HG02763 (cell line): ENCODE data around the gene ARHGAP40.

Experiments used
- ATAC-seq: cut with Tn5 transposase; IDR thresholded peaks from one replicate; pipeline ENCODE4 v1.9.1; 2021; ENCODE audit warnings: mild to moderate bottlenecking, moderate library complexity; ENCODE audit not compliant: unreplicated experiment

Gene ARHGAP40

DNA sequence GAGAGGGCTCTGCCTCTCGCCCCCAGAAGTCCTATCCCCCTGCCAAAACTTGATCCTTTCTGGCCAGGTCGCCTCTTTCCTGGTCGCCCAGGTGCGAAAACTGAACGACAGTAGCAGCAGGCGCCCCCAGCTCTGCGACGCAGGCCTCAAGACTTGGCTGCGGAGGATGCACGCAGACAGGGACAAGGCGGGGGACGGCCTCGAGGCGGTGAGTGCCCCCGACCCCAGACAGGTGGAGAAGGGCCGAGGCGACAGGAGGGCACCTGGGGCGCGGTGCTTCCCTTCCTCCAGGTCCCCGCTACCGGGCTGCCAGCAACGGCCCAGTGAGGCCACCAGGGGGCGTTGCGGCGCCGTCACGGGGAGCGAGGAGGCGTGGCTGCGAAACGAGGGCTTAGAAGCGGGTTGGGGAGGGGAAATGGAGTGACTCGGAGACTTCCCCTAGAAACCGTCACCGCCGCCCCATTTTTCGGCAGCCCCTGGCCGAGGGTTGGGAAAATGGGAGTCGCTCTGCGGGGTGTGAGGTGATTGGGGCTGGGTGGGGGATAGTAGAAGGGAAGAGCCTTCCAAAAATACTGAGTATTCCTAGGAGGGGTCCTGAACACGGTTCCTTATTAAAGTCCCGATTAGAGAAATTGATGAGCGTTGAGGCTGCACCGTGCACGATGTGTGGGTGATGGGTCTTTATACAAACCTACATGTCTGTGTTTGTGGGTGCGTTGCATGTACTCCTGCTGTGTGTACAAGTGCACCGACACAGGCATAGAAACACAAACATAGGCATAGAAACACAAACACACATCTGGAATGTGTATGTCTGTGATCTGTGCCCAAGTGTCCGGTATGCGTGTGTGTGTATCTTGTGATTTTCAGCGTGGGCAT, 44.6 kb downstream of the ARHGAP40 start:
- peak; percentile 72 for ATAC-seq

DNA sequence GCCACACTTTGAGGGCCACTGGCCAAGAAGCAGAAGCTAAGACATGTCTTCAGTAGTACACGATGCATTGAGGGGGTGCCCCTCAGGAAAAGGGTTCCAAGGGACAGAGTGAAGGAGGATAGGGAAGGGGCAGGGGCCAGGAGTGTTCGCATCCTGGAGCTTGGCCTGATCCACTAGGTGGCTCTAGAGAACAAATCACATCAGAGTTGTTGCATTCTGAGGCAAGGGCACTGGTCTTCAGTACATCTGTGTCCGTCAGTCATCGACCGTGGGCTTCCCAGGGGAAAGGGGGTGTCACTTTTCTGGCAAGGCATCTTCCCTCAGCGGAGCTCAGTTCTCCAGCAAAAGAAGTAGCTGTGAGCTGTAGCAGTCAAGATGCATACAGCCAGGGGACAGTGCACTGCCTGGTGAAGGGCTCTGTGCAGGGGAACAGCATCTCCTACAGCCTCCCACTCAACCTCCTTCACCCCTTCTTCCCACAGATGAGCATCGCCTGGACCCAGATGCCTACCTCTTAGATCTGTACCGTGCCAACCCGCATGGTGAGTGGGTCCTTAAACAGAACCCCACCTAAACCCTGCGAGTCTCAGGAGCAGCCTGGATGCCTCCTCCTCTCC, 47.8 kb downstream of the ARHGAP40 start:
- ATAC-seq = no peak

DNA sequence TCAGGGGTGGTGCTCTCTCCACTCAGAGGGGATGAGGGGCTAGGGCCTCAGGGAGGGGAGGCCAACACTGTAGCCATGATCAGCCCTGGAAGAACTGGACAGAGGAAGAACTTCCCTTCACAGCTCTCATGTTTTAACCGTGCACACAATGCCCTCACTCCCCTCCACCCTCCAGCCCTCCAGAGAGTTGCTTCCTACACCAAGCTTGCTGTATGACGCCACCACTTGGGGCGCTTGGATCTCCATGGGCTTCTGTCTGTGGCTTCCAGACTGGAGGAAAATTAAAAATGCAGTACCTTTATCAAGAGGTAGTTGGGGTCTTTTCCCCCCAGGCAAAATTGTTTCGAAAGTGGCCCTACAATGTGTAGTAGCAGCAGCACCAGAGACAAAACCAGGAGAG, 48.4 kb downstream of the ARHGAP40 start:
- ATAC-seq = no peak

DNA sequence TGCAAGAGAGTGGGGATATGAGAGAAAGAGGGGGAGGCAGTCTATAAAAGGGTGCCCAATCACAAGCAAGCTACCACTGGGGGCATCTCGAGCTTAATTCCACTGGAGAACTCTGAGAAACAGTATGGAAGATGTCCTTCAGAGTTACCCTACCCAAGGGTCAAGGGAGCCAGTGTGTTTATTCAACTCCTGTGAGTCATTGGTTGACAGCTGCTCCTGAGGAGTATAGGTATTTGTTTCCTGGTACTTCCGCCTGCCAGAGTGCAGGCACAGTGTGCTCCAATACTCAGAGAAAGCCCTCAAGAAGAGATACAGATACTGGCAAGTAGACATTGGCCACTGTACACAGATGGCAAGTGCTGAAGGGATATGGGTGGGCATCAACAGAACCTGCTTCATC, 49.5 kb downstream of the ARHGAP40 start:
- ATAC-seq = no peak

DNA sequence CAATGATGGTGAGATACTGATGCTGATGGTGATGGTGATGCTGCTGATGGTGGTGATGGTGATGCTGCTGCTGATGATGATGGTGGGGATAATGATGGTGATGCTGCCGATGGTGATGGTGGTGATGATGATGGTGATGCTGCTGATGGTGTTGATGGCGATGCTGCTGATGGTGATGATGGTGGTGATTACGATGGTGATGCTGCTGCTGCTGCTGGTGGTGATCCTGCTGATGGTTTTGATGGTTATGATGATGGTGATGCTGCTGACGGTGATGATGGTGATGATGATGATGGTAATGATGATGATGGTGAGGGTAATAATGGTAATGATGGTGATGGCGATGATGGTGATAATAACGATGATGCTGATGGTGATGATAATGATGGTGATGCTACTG, 50.0 kb downstream of the ARHGAP40 start:
- no peak for ATAC-seq

DNA sequence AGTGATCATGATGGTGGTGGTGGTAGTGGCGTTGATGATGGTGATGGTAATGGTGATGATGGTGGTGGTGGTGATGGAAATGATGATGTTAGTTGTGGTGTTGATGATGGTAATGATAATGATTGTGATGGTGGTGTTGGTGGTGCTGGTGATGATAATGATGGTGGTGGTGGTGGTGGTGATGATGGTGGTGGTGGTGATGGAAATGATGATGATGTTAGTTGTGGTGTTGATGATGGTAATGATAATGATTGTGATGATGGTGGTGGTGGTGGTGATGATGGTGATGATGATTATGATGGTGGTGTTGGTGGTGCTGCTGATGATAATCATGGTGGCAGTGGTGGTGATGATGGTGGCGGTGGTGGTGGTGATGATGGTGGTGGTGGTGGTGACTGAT, 51.4 kb downstream of the ARHGAP40 start:
- no peak for ATAC-seq

DNA sequence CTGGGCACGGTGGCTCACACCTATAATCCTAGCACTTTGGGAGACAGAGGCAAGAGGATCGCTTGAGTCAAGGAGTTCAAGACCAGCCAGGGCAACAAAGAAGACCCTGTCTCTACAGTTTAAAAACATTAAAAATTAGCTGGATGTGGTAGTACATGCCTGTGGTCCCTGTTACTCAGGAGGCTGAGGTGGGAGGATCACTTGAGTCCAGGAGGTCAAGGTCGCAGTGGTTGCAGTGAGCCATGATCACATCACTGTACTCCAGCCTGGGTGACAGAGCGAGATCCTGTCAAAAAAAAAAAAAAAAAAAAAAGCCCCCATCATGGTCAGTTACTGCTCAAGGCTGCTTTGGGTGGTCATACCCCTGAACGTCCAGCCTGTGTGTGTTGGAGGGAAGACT, 55.8 kb downstream of the ARHGAP40 start:
- ATAC-seq = no peak

DNA sequence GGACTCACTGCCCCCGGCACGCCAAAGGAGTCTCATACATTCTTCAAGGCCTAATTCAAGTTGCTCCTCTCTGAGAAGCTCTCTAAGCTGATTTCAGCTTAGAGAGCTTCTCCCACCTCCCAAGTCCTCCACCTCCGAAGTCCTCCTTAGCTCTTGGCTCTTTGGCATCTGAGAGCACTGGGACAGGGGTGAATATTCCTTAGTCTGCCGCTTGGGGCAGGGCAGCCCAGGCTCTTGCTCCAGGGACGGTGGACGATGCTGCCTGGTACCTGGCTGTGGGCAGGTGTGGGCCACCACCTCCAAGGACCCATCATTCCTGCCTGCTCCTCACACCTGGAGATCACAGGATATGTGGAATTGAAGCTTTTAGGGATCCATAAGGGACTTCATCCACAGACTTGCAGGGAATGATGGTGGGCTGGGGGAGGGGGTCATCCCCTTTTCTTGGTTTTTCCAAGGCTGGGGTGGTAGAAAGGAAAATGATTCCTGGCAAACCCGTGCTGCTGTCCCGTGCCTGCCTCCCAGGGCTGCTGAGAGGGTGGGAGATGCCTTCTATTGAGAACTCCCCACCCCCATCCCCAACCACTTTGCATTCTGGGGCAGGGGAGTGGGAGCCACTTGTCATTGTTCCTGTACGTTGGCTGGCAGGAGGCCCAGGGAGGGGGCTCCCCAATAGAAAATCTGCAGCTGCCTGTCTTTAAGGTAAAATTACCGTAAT, 57.4 kb downstream of the ARHGAP40 start:
- ATAC-seq = no peak

DNA sequence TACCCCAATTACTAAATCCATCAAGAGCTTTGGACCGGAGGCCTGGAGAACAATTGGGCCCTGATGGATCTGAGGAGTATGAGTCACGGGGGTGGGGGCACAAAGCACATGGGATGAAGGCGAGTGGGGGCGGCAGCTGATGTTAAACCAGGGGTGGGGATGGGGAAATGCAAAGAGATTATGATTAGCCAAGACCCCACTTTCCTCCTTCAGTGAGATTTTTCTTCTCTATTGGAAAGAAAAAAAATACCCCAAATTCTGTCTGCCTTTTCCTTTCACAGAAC, 57.9 kb downstream of the ARHGAP40 start:
- no peak for ATAC-seq

DNA sequence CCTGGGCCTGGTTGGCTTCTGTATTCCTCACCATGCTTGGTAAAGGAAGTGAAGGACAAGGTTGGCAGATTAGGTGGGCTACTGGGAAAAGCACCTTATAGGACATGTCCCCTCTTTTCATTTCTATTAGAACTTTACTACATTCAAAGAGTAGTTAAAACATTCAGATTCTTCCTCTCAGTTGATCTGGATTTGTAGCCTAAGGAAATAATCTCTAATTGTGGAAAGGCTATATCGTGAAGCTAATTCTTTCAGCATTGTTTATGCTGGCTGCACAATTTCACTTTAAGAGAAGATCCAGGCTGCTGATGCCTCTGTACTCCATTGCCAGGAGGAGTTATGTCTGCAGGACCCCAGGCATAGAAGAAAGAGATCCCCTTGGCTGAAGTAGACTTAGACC, 58.8 kb downstream of the ARHGAP40 start:
- ATAC-seq = no peak

DNA sequence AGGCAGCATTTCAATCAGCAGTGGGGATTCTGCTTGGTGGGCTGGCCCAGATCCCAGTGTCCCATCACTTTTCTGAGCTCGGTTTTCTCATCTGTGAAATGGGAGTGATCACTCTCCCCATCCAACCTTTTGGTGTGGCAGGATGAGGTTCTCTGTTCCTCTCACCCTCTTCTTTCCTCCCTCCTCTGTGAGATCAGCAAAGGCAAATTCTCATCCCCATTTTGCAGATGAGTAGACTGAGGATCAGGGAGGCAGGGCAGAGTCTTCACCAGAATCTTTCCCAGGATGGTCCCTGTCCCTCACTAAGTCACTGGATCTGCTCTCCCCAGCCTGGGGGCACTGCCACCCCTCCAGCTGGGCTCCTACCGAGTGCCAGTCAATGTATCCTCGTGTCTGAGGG, 62.1 kb downstream of the ARHGAP40 start:
- ATAC-seq = no peak

DNA sequence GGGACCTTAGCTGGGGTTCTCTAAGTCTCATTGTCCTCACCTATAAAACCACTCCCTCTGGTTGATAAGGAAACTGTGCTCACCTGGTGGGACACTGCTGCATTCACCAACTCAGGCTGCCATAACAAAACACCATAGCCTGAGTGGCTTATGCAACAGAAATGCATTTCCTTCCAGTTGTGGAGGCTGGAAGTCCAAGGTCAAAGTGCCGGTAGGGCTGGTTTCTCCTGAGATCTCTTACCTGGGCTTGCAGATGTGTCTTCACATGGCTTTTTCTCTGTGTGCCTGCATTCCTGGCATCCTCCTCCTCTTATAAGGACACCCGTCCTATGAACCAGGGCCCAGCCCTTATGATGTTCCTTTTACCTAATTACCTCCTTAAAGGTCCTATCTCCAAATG, 62.7 kb downstream of the ARHGAP40 start:
- no peak for ATAC-seq

DNA sequence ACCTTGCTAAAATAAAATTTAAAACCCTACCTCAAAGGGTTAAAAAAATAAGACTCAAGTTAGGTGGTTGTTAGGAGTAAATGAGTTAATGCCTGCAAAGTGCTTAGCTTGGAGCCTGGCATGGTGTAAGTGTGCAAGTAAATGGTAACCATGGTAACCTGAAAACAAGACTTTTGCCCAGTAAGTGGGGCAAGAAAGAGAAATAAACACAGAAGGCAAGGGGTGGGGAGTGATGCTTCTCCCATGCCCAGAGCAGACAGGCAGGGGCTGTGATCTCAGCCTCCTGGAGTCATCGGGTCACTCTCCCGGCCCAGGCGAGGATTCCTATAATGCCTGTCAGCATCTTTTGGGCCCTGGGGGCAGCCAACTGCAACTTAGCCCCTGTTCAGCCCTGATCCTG, 63.5 kb downstream of the ARHGAP40 start:
- ATAC-seq = no peak

DNA sequence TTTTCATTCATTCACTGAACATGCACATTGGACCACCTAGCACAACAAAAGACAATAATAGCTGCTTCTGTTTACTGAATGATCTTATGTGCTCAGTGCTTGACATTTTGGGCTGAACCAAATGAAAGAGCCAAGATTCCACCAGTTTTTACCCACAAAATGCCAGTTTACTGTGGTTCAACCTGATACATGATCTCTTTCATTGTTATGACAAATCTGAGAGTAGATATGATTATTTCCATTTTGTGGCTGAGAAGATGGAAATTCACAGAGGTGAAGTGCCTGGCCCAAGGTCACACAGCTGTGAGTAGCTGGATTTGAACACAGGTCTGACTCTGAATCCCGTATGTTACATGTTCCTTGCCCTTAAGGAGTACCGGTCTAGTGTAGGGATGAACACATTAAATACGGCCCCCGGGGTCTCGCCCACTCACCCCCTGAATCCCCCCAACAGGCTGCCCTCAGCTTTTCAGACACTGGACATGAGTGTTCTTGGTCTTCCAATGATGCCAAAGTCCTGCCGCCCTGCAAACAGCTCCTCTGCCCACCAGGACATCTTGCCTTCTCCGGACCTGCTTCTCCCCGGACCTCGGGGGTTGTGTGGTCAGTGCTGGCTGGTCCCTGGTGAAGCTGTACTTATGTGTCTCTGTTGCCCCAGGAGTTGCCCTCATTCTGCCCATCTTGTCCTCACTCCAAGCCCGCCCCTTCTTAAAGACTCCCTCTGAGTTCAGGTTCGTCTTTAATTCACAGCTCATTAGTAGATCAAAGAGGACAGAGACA, 64.1 kb downstream of the ARHGAP40 start:
- no peak for ATAC-seq

DNA sequence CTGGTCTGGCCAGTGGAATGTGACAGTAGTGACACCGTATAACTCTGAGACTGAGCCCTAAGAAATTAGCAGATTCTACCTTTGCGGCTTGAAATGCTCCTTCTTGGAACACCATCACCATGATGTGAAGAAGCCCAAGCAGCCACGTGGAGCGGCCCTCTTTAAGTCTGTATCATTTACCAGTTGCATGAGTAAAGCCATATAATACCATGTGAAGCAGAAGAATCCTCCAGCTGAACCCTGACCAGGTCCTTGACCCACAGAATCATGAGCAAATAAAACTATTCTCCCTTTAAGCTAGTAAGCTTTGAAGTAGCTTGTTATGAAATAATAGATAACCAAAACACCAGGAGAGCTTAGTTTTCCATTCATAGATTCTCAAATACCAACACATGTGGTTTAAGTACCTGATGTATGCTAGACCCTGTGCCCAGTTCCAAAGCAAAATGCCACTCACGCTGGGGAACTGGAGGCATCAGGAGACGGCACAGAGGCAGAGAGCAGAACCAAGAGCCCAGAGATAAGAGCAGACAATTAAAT, 65.9 kb downstream of the ARHGAP40 start:
- no peak for ATAC-seq

DNA sequence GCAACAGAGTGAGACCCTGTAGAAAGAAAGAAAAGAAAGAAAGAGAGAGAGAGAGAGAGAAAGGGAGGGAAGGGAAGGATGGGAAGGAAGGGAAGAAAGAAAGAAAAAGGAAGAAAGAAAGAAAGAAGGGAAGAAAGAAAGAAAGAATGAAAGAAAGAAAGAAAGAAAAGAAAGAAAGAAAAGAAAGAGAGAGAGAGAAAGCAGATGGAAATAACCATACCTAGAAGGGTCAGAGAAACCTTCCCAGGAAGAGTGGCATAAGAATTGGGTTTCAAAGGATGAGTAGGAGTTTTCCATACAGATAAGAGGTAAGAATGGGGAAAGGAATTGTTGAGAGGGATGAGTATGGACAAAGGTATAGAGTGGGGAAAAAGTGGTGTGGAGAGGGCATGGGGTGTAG, 68.1 kb downstream of the ARHGAP40 start:
- no peak for ATAC-seq

DNA sequence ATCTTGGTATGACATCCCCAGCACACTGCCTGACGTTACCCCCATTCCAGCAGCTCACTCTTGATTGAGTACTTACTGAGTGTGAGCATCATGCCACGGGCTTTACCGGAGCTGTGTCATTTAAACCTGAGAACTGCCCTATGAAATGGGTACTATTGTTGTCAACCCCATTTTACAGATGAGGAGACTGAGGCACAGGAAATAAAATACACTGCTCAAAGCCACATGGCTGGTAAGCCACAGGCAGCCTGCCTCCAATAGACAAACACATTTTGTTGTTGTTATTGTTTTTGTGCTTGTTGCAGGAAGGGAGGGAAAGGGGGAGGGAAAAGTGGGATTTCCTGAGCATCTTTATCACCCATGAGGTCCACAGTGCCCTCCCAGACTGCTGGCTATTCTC, 69.2 kb downstream of the ARHGAP40 start:
- no peak for ATAC-seq

DNA sequence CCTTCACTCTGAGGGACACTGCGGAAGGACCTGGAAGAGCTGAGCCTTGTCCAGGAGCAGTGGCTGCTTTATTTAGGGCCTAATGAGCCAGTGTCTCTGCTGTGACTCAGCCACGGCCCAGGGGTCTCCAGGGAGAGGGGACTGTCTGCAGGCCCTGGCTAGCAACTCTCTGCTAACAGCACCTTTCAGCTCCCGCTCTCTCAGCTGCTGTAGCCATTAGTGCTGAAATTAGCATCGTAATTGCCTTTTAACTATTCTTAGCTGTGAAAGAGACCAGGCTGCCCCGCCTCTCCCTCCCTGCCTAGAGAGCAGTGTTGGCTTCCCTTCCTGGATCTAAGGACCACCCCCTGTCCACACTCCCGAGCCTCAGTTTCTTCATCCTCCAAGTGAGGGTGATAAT, 69.6 kb downstream of the ARHGAP40 start:
- no peak for ATAC-seq

DNA sequence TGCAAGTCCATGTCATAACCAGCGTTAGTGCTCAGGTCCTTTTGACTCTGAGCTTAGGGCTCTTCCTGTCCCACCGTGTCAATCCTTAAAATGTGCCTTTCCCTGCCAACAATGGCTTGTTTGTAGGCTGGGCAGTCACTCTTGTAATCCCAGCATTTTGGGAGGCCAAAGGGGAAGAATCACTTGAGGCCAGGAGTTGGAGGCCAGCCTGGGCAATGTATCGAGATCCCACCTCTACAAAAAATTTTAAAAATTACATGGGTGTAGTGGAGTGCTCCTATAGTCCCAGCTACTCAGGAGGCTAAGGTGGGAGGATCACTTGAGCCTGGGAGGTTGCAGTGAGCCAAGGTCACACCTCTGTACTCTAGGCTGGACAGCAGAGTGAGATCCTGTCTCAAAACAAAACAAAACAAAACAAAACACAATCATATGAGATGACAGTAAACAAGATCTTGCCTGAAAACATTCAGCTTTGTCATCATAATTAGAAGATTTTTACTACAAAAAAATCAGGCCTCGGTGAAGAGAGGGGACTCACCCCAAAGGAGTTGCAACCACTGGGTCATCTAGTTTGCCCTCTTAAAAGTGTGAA, 70.2 kb downstream of the ARHGAP40 start:
- no peak for ATAC-seq

DNA sequence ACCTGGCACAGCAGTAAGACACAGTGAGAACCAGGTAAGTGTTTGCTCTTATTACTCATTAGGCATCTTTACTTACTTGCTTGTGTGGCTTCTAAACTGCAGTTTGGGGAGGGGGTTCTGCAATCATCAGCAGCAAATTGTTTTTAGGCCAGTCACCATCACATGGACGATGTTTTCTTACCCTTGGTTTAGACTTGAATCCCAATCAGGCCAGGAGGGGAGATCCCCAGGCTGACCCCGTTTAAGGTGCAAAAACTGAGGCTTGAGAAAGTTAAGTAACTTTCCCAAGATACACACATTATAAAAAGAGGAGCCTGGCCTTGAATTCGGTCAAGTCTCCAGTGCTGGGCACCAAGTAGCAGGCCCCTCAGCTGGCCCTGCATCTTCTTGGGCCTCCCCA, 70.9 kb downstream of the ARHGAP40 start:
- ATAC-seq = no peak

DNA sequence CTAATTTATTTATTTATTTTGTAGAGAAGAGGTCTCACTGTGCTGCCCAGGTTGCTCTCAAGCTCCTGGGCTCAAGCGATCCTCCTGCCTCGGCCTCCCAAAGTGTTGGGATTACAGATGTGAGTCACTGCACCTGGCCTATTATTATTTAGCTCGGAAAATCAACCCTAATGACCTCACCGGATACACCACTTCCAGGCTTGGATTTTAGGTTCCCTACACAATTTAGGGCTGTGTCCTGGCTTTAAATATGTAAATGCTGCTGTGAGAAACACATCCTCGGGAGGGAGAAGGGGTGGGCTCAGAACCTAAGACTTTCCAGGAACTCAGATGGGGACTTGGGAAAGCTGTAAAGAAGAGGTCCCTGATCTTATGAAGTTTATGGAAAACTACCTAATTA, 71.7 kb downstream of the ARHGAP40 start:
- no peak for ATAC-seq
